BLaER1 treated with 17β-estradiol and CSF1 and Interleukin-3, amounts not matched to agents 10 nM and 100 nM (cell line): Measurements from ENCODE around the gene PRPH.
A peak's percentile ranks its signal among the peaks of the same experiment; 100 is the strongest.

Experiments used
- H3K27ac ChIP-seq, 11 experiments: shearing (Covaris generic); formaldehyde crosslinking; 2 replicates each; pipeline ENCODE4 v1.8.1; 2022
- H3K27me3 ChIP-seq, 11 experiments: shearing (Covaris generic); formaldehyde crosslinking; 2 replicates each; pipeline ENCODE4 v1.8.1; 2022
- H3K36me3 ChIP-seq, 11 experiments: shearing (Covaris generic); formaldehyde crosslinking; 2 replicates each; pipeline ENCODE4 v1.8.1; 2022
- H3K4me1 ChIP-seq, 10 experiments: shearing (Covaris generic); formaldehyde crosslinking; 2 replicates each; pipeline ENCODE4 v1.8.1; 2022
- H3K4me2 ChIP-seq, 11 experiments: shearing (Covaris generic); formaldehyde crosslinking; 2 replicates each; pipeline ENCODE4 v1.8.1; 2022
- H3K4me3 ChIP-seq, 10 experiments: shearing (Covaris generic); formaldehyde crosslinking; 2 replicates each; pipeline ENCODE4 v1.8.1; 2022
- H3K9ac ChIP-seq, 11 experiments: shearing (Covaris generic); formaldehyde crosslinking; 2 replicates each; pipeline ENCODE4 v1.8.1; 2022
- H3K9me3 ChIP-seq, 11 experiments: shearing (Covaris generic); formaldehyde crosslinking; replicated peaks in 1 of 11; 2 replicates each; pipeline ENCODE4 v1.8.1; 2022
- H4K20me1 ChIP-seq, 11 experiments: shearing (Covaris generic); formaldehyde crosslinking; 2 replicates each; pipeline ENCODE4 v1.8.1; 2022
- Cebpa-rat ChIP-seq, 11 experiments: shearing (Covaris generic); IDR thresholded peaks; 2 replicates each; pipeline ENCODE4 v1.8.1; 2022

Gene PRPH

GRCh38 chr12:49323524-49324097 is 28.7 kb downstream of the PRPH start:
- peak overlapping the region; percentile 90 to 99 (median 96) for H3K4me2 ChIP-seq
- H3K4me3 ChIP-seq, result peak overlapping the region; percentile 62 to 85 (median 76)
- peaks cover 0 to 11% (median 0%) of the 10 kb centered on the region in 11 experiments; a peak in 3 of 22 replicates for H4K20me1 ChIP-seq
- peaks cover 0 to 48% (median 39%) of the 10 kb centered on the region in 11 experiments; a peak in 19 of 22 replicates for H3K36me3 ChIP-seq
- H3K27ac ChIP-seq, result peak overlapping the region in 10 of 11 experiments; percentile 32 to 91 (median 82); a peak in 18 of 22 replicates
- TF ChIP-seq Cebpa-rat (IDR thresholded peaks at IDR 0.05), result no peak
- H3K4me1 ChIP-seq, result peaks cover 17 to 27% (median 22%) of the 10 kb centered on the region in 10 experiments
- H3K9ac ChIP-seq, result peak overlapping the region; percentile 69 to 92 (median 86)
- H3K27me3 ChIP-seq, result no peaks in the 10 kb centered on the region
- no peaks in the 10 kb centered on the region for H3K9me3 ChIP-seq

GRCh38 chr12:49325606-49326005 is 30.7 kb downstream of the PRPH start:
- Histone ChIP-seq H3K27me3 (peaks cover under 1 to 11% (median 7%) of the 10 kb centered on the region in 11 experiments; a peak in 17 of 22 replicates), H3K4me1 (peaks cover 17 to 27% (median 22%) of the 10 kb centered on the region in 10 experiments), H3K27ac (0 out of 22 replicates have a peak overlapping the region, but pooled peaks of 1 of the 11 experiments have one; percentile 17), H3K9me3 (no peaks in the 10 kb centered on the region), H3K9ac (peak overlapping the region in 7 of 11 experiments; percentile 1 to 31 (median 19); a peak in 4 of 22 replicates), H4K20me1 (peaks cover 0 to 30% (median 10%) of the 10 kb centered on the region in 11 experiments; a peak in 12 of 22 replicates), H3K4me2 (no peak overlapping the region), H3K4me3 (no peak overlapping the region), H3K36me3 (peaks cover 5 to 67% (median 59%) of the 10 kb centered on the region in 11 experiments; a peak in 19 of 22 replicates)
- no peak for TF ChIP-seq Cebpa-rat (IDR thresholded peaks at IDR 0.05)

- Histone ChIP-seq H3K27me3 (peaks cover 18 to 29% (median 25%) of the 10 kb centered on the region in 11 experiments), H3K4me1 (peaks cover 13 to 19% (median 16%) of the 10 kb centered on the region in 10 experiments), H3K4me2 (no peak overlapping the region), H4K20me1 (peaks cover 0 to 48% (median 27%) of the 10 kb centered on the region in 11 experiments; a peak in 16 of 22 replicates), H3K9me3 (no peaks in the 10 kb centered on the region), H3K4me3 (no peak overlapping the region), H3K27ac (no peak overlapping the region), H3K9ac (peak overlapping the region in 3 of 11 experiments; percentile 1 to 37 (median 22); a peak in 1 of 22 replicates), H3K36me3 (peaks cover 5 to 80% (median 71%) of the 10 kb centered on the region in 11 experiments; a peak in 19 of 22 replicates)
- TF ChIP-seq Cebpa-rat (IDR thresholded peaks at IDR 0.05), result no peak
Measured at GRCh38 chr12:49327368-49327767, 32.4 kb downstream of the PRPH start.

- H3K9me3 ChIP-seq, result no peaks in the 10 kb centered on the region
- peaks cover 10 to 17% (median 14%) of the 10 kb centered on the region in 10 experiments for H3K4me1 ChIP-seq
- peaks cover 23 to 34% (median 30%) of the 10 kb centered on the region in 11 experiments for H3K27me3 ChIP-seq
- H4K20me1 ChIP-seq, result peaks cover 0 to 53% (median 30%) of the 10 kb centered on the region in 11 experiments; a peak in 16 of 22 replicates
- H3K4me2 ChIP-seq, result no peak overlapping the region
- no peak overlapping the region for H3K4me3 ChIP-seq
- peaks cover 5 to 80% (median 71%) of the 10 kb centered on the region in 11 experiments; a peak in 19 of 22 replicates for H3K36me3 ChIP-seq
- TF ChIP-seq Cebpa-rat (IDR thresholded peaks at IDR 0.05), result no peak
- no peak overlapping the region for H3K27ac ChIP-seq
- no peak overlapping the region for H3K9ac ChIP-seq
Measured at GRCh38 chr12:49327887-49328286, 32.9 kb downstream of the PRPH start.

DNA sequence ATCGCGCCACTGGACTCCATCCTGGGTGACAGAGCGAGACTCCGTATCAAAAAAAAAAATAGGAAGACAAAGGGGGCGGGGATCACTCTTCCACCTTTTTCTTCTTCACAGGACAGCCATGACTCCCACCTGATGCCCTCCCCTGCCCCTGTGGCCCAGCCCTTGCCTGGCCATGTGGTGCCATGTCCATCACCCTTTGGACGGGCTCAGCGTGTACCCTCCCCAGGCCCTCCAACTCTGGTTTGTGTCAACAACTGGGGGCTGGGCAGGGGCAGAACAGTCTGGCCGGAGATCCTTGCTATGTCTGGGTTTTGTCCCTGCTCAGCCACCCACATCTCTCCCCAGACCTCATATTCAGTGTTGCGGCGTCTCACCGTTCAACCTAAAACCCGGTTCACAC is 33.9 kb downstream of the PRPH start:
- TF ChIP-seq Cebpa-rat (IDR thresholded peaks at IDR 0.05), result no peak
- peaks cover 5 to 80% (median 71%) of the 10 kb centered on the region in 11 experiments; a peak in 19 of 22 replicates for H3K36me3 ChIP-seq

DNA sequence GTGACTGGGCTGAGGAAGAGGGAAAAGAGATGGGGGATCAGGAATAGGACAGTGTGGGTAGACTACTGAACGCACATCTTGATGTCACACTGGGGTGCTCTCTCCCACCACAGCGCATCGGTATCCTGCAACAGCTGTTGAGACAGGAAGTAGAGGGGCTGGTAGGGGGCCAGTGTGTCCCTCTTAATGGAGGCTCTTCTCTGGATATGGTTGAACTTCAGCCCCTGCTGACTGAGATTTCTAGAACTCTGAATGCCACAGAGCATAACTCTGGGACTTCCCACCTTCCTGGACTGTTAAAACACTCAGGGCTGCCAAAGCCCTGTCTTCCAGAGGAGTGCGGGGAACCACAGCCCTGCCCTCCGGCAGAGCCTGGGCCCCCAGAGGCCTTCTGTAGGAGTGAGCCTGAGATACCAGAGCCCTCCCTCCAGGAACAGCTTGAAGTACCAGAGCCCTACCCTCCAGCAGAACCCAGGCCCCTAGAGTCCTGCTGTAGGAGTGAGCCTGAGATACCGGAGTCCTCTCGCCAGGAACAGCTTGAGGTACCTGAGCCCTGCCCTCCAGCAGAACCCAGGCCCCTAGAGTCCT is 35.2 kb downstream of the PRPH start:
- TF ChIP-seq Cebpa-rat (IDR thresholded peaks at IDR 0.05), result no peak
- peaks cover 0 to 69% (median 35%) of the 10 kb centered on the region in 11 experiments; a peak in 16 of 22 replicates for H4K20me1 ChIP-seq
- no peak overlapping the region for H3K27ac ChIP-seq
- peaks cover 0 to 9% (median 0%) of the 10 kb centered on the region in 10 experiments; a peak in 2 of 20 replicates for H3K4me1 ChIP-seq
- peaks cover 46 to 57% (median 53%) of the 10 kb centered on the region in 11 experiments for H3K27me3 ChIP-seq
- no peak overlapping the region for H3K4me3 ChIP-seq
- H3K4me2 ChIP-seq, result no peak overlapping the region
- peak overlapping the region in 2 of 11 experiments; percentile 3 to 14; a peak in 2 of 22 replicates for H3K9ac ChIP-seq
- H3K36me3 ChIP-seq, result peaks cover 5 to 71% (median 64%) of the 10 kb centered on the region in 11 experiments; a peak in 19 of 22 replicates
- H3K9me3 ChIP-seq, result no peaks in the 10 kb centered on the region

More for the DNA sequence above, 33.9 kb downstream of the PRPH start:
- peaks cover 0 to 57% (median 30%) of the 10 kb centered on the region in 11 experiments; a peak in 16 of 22 replicates for H4K20me1 ChIP-seq
- peaks cover 33 to 44% (median 40%) of the 10 kb centered on the region in 11 experiments for H3K27me3 ChIP-seq
- H3K4me2 ChIP-seq, result no peak overlapping the region
- H3K27ac ChIP-seq, result no peak overlapping the region
- H3K4me3 ChIP-seq, result no peak overlapping the region
- H3K9me3 ChIP-seq, result no peaks in the 10 kb centered on the region
- H3K9ac ChIP-seq, result no peak overlapping the region; a peak in 1 of 22 replicates
- peaks cover 6 to 15% (median 9%) of the 10 kb centered on the region in 10 experiments for H3K4me1 ChIP-seq

DNA sequence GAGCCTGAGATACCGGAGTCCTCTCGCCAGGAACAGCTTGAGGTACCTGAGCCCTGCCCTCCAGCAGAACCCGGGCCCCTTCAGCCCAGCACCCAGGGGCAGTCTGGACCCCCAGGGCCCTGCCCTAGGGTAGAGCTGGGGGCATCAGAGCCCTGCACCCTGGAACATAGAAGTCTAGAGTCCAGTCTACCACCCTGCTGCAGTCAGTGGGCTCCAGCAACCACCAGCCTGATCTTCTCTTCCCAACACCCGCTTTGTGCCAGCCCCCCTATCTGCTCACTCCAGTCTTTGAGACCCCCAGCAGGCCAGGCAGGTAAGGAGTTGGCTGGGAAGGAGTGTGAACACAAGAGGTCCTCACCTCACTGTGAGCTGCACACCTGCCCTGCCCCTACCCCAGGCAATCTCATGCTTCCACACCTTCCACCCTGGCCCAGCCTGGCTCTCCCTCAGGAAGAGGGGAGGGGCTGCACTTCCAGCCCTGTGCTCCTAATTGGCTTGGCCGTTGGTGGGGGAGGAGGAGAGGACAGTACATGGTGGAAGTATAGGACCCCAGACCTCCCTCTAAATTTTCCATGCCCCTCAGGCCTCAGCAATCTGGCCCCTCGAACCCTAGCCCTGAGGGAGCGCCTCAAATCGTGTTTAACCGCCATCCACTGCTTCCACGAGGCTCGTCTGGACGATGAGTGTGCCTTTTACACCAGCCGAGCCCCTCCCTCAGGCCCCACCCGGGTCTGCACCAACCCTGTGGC is 35.9 kb downstream of the PRPH start:
- Histone ChIP-seq H3K9me3 (no peaks in the 10 kb centered on the region), H3K4me2 (no peak overlapping the region), H3K27ac (no peak overlapping the region), H3K27me3 (peaks cover 52 to 63% (median 59%) of the 10 kb centered on the region in 11 experiments), H3K4me3 (no peak overlapping the region), H3K36me3 (peaks cover 5 to 64% (median 57%) of the 10 kb centered on the region in 11 experiments; a peak in 19 of 22 replicates), H3K9ac (peak overlapping the region in 1 of 11 experiments; percentile 17; a peak in 1 of 22 replicates), H3K4me1 (peaks cover 0 to 9% (median 0%) of the 10 kb centered on the region in 10 experiments; a peak in 2 of 20 replicates), H4K20me1 (peaks cover 0 to 71% (median 35%) of the 10 kb centered on the region in 11 experiments; a peak in 16 of 22 replicates)
- TF ChIP-seq Cebpa-rat (IDR thresholded peaks at IDR 0.05), result no peak
